RWPE2 (cell line): ENCODE results near the gene TMPRSS6.

Experiments used
- ATAC-seq: fragments of 200-7000 bp; cut with Tn5 transposase; 3 replicates; pipeline ENCODE4 v1.9.1; 2021; ENCODE audit warnings: low read depth
- DNase-seq: peaks from one replicate; pipeline ENCODE4 v3.0.0-alpha.2; 2020; ENCODE audit warnings: low spot score
- H3K27ac ChIP-seq: fragments of 450-650 bp; 2 replicates; pipeline ENCODE4 v1.5.1; 2017; ENCODE audit warnings: mild to moderate bottlenecking; ENCODE audit not compliant: poor library complexity, severe bottlenecking
- H3K27me3 ChIP-seq: fragments of 250-450 bp; sonication (Bioruptor Pico); 2 replicates; pipeline ENCODE4 v1.5.1; 2021; ENCODE audit warnings: mild to moderate bottlenecking, moderate library complexity; ENCODE audit not compliant: insufficient read depth, poor library complexity, severe bottlenecking
- H3K36me3 ChIP-seq: fragments of 250-450 bp; sonication (Bioruptor Pico); 2 replicates; pipeline ENCODE4 v1.5.1; 2020; ENCODE audit warnings: low read depth, mild to moderate bottlenecking, moderate library complexity
- H3K4me1 ChIP-seq: fragments of 250-450 bp; sonication (Bioruptor Pico); 2 replicates; pipeline ENCODE4 v1.5.1; 2021; ENCODE audit warnings: mild to moderate bottlenecking, moderate library complexity; ENCODE audit not compliant: insufficient read depth, poor library complexity, severe bottlenecking
- H3K4me3 ChIP-seq: fragments of 250-450 bp; sonication (Bioruptor Pico); 2 replicates; pipeline ENCODE4 v1.5.1; 2021; ENCODE audit warnings: mild to moderate bottlenecking, moderate library complexity; ENCODE audit not compliant: severe bottlenecking
- H3K9me3 ChIP-seq: fragments of 250-450 bp; sonication (Bioruptor Pico); 2 replicates; pipeline ENCODE4 v1.5.1; 2021; ENCODE audit warnings: mild to moderate bottlenecking, moderate library complexity; ENCODE audit not compliant: severe bottlenecking
- TF ChIP-seq, protein P1 (sequence below): fragments of 450-650 bp; IDR thresholded peaks from one replicate; pipeline ENCODE4 v1.5.1; 2017; ENCODE audit warnings: mild to moderate bottlenecking, moderate library complexity; ENCODE audit not compliant: poor library complexity, severe bottlenecking

TMPRSS6 gene

DNA sequence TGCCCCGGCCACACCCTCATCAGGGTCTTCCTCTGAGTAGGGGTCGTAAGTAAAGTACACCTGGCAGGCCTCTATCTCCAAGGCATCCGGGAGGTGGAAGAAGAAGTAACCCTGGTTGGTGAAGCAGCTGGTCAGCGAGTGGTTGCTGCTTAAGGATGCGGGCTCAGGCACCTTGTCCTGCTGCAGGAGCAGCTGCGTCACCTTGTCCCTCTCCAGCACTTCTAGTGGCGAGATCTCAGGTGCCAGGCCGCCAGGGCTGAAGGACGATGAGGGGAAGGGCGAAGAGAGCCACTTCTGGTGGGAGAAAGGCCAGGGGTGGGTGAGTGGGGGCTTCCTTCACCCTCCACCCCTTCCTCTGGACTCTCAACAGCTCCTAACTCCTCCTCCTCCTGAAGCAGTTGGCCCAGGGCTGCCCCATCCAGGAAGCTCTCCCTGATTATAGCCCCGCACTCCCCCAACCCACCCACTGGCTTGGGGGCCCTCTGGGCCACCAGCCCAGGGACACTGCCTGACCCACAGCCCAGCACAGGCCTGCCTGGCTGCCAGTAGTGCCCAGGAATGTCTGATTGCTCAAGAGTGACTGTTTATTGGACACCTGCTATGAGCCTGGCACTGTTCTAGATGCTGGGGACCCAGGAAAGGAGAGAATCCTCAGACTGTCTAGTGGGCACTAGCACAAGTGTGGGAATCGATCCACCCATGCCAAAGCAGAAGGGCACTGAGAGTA, 19.2 kb upstream of the TMPRSS6 start:
- H3K4me3 ChIP-seq: no peak overlapping the region
- H3K27me3 ChIP-seq: no peaks in the 10 kb centered on the region
- H3K36me3 ChIP-seq: no peaks in the 10 kb centered on the region
- ATAC-seq (no peak; the same call in 2 of the 3 replicates), DNase-seq (no peak)
- no peak overlapping the region for H3K27ac ChIP-seq
- H3K9me3 ChIP-seq: no peaks in the 10 kb centered on the region
- no peaks in the 10 kb centered on the region for H3K4me1 ChIP-seq
- TF ChIP-seq, protein P1, sequence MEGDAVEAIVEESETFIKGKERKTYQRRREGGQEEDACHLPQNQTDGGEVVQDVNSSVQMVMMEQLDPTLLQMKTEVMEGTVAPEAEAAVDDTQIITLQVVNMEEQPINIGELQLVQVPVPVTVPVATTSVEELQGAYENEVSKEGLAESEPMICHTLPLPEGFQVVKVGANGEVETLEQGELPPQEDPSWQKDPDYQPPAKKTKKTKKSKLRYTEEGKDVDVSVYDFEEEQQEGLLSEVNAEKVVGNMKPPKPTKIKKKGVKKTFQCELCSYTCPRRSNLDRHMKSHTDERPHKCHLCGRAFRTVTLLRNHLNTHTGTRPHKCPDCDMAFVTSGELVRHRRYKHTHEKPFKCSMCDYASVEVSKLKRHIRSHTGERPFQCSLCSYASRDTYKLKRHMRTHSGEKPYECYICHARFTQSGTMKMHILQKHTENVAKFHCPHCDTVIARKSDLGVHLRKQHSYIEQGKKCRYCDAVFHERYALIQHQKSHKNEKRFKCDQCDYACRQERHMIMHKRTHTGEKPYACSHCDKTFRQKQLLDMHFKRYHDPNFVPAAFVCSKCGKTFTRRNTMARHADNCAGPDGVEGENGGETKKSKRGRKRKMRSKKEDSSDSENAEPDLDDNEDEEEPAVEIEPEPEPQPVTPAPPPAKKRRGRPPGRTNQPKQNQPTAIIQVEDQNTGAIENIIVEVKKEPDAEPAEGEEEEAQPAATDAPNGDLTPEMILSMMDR: no peak

DNA sequence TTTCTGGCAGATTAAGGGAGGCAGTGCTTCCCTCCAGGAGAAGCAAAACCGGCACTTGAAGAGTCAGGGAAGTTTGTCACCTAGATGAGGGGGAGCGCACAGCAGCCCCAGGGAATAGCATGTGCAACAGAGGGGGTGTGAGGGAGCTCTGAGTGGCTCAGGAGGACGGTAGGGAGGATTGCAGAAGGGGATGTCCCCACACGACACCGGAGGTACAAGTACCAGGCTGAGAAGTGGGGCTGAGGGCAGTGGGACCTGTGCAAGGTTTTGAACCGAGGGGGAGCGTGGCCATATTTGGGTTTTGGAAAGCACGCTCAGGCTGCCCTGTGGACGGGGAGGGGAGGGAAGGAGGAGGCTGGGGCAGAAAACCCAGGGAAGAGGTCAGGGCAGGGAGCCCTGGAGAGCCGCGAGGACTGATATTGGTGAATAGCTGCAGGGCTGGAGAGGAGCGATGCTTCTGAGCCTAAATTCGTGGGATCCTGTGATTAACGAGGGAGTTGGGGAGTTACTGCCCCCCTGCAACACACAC, 17.9 kb upstream of the TMPRSS6 start:
- Histone ChIP-seq H3K27ac (no peak overlapping the region), H3K4me3 (no peak overlapping the region), H3K4me1 (no peaks in the 10 kb centered on the region), H3K36me3 (no peaks in the 10 kb centered on the region), H3K9me3 (no peaks in the 10 kb centered on the region), H3K27me3 (no peaks in the 10 kb centered on the region)
- TF ChIP-seq, protein P1: no peak
- DNase-seq: no peak
- ATAC-seq: no peak

DNA sequence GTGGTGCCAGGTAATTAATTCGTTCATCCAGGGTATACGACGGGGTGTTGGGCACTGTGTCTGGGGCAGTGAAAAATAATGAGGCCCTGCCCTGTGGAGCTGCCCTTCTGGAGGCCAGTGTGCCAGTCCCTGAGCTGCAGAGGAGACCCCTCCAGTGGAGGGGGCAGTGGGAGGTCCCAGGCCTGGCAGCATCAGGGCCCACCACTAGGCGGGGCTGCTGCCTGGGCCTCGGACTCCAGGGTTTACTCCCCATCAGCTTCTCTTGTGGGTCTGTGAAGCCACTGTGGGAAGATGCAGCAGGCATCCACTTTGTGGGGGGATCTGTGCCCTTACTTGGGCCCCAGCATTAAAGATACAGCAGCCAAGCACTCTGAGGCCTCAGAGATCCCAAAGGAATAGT, 17.4 kb upstream of the TMPRSS6 start:
- DNase-seq: no peak
- TF ChIP-seq, protein P1: no peak
- no peaks in the 10 kb centered on the region for H3K9me3 ChIP-seq
- H3K4me3 ChIP-seq: no peak overlapping the region
- H3K27ac ChIP-seq: no peak overlapping the region
- no peaks in the 10 kb centered on the region for H3K36me3 ChIP-seq
- ATAC-seq: no peak
- H3K4me1 ChIP-seq: peaks cover 3% of the 10 kb centered on the region
- H3K27me3 ChIP-seq: no peaks in the 10 kb centered on the region

DNA sequence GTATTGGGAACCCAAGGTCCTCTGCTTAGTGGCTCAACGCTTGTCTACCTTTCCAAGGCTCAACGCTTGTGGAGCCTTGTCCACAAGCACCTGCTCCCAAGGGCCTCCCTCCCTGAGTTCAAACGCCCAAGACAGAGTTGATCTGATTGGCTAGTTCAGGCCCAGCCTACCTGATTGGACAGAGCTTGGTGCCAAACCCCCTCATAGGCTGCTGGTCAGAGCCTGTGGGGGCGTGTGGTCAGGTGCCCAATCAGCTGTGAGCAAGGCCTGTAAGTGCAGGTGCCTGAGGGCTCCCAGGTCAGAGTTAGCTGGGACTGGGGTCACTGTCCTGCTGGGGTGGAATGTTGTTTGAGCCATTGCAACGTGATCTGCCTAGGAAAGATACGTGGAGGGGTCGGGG, 16.9 kb upstream of the TMPRSS6 start:
- ATAC-seq (no peak), DNase-seq (no peak)
- Histone ChIP-seq H3K4me3 (no peak overlapping the region), H3K27ac (no peak overlapping the region), H3K36me3 (no peaks in the 10 kb centered on the region), H3K4me1 (peaks cover 5% of the 10 kb centered on the region), H3K27me3 (no peaks in the 10 kb centered on the region), H3K9me3 (no peaks in the 10 kb centered on the region)
- TF ChIP-seq, protein P1: no peak

DNA sequence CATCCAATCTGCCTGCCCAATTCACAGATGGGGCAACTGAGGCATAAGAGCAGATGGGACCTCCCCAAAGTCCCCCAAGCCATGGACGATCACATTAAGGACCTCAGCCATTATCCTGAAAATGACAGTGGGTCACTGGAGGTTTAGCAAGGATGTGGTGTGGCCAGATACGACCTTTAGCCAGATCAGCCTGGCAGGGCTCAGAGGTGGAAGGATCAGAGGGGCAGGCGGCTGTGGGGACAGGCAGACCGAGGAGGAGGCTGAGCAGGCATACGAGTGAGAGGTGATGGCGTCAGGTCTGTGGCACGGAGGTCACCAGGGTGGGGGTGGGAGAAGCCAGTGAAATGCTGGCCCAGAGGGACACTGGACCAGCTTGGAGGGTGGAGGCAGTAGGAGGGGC, 14.1 kb upstream of the TMPRSS6 start:
- Histone ChIP-seq H3K36me3 (no peaks in the 10 kb centered on the region), H3K9me3 (no peaks in the 10 kb centered on the region), H3K27ac (no peak overlapping the region), H3K4me3 (no peak overlapping the region), H3K27me3 (no peaks in the 10 kb centered on the region), H3K4me1 (peaks cover 5% of the 10 kb centered on the region)
- ATAC-seq (no peak), DNase-seq (no peak)
- TF ChIP-seq, protein P1: no peak
